Stimulated activated CD4-positive, alpha-beta T cell treated with anti-CD3 and anti-CD28 coated beads, TNF-alpha, amount 100 ng/mL, for 4 hours (primary cell): ENCODE results near the gene DPYSL5.

Source experiments
- DNase-seq, 3 experiments: peaks; one replicate each; pipeline ENCODE4 v3.0.0-alpha.2; 2020; ENCODE audit warnings: low read depth in 3 of 3

DPYSL5 gene

DNA sequence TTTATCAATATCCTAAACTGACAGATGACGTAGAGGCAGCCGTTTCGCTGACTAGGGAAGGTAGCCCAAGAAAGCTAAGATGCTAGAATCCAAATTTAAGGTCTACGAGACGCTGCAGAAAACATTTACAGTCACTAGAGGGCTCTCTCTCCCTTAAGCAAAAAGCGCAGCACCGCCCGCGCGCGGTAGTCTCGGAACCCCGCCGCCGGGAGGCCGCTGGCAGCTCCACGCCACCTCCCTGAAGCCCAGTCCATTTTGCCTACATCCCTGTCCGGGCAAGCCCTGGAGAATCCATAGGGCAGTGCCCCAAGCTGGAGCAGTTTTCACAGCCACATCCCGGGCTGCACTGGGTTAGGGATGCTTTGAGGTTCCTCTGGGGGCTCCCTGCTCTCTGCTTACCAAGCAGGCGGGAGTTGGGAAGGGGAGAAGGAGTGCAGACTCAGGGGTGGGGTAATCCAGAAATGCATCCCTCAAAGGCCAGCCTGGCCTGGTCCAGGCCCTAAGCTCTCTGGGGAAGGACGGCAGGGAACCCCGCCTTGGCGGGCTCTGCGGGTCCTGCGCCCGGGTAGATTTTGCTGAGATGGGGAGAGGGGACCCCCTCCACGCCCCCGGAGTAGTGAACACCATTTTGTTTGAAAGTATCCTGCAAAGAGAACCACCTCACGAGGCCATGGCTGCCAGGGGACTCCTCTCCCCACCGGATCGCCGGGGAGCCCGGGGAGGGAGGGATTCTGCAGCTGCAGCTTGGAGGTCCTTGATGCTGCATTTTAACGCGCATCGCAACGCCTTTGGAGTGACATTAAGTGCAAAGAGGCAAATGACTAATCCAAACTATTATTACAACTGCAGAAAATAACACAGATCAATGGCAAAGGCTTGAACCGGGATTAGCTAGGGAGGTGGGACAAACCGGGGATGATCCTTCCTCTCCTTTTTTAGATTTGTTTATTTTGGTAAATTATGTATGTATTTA lies 1.3 kb upstream of the DPYSL5 start:
- DNase-seq: peak in 2 of 3 experiments; percentile 31 to 39

DNA sequence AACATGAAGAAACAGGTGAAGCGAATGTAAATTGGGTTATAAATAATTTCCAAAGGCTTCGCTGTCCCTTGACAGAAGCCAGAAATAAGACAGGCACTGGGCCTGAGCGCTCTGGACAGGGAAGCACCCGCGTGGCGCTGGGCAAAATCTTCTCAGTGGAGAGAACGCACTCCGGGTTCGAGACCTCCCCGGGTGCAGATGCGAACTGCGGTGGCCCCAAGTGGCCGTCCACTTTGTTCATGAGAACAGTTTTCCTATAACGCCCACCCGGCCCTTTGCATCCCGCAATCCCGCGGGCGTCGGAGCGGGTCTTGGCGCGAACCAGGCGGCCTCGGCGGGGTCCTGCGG lies 651 bp upstream of the DPYSL5 start:
- DNase-seq: no peak

DNA sequence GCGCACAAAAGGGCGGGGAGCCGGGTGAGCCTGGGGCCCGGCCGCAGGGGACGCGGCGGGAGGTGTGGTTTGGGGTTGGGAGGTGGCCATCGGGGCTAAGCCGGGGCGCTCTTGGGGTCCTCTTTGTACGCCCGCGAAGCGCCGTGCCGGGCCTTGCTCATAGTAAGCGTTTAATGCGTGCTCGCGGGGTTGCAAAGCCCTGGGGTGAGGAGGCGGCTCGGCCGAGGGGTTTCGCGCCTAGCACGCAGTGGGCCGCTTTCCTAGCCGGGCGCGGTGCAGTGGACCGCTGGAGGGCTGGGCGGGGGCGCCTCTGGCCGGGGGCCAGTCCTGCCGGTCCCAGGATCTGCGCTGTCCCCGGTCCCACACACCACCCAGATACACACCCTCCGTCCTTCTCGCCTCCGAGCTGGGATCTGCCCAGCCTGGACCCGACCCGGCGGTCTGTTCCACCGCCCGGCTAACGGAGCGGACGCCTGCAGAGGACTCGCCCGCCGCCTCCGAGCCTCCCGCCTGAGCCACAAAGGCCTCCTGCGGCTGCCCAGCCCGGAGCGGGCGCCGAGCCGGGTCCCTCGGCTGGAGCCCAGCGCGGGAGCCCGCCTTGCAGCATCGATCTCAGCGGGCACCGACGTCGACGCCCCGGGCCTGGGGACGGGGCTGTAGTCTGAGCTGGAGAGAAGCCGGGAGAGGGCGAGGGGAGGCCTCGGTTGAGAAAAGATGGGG lies 564 bp downstream of the DPYSL5 start:
- peak in 1 of 3 experiments; percentile 11 for DNase-seq

DNA sequence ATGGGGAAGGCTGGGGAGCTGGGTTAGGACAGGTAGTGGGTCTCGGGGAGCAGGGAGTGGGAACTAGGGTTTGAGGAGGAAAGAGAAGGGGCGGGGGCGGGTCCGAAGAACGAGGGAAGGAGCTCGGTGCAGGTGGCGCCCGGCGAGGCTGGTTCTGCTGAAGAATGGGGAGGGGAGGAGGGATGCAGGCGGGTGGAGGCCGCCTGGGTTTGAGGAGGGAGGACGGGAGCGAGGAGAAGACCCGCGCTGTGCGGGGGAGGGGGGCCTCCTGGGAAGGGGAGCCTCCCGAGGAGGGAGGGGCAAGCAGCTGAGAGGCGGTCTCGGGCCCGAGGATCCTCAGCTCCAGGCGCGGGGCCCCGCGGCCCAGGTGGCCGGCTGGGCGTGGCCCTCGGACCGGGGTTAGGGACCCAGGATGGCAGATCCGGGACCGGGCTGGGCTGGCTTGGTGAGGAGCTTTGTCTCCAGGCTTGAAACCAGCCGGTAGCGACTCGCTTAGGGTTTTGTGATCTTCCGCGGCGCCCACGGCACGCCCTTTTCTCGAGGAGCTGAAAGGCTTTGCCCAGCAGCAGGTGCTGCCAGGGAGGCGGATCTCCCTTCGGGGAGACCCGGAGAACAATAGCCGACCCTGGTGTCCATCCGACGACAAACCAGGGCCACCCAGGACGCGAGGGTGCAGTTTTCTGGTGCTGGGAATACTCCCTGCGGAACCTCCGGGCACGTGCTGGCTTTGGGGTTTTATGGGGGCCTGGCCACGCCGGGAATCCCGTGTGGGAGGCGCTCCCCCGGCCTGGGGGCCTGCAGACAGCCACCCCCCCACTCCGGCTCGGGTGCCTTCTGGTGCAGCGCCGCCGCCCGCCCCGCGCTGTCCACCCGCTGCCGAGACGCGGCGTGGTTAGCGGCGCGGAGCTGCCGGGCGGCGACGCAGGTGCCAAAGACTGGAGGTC lies 1.4 kb downstream of the DPYSL5 start:
- no peak for DNase-seq

DNA sequence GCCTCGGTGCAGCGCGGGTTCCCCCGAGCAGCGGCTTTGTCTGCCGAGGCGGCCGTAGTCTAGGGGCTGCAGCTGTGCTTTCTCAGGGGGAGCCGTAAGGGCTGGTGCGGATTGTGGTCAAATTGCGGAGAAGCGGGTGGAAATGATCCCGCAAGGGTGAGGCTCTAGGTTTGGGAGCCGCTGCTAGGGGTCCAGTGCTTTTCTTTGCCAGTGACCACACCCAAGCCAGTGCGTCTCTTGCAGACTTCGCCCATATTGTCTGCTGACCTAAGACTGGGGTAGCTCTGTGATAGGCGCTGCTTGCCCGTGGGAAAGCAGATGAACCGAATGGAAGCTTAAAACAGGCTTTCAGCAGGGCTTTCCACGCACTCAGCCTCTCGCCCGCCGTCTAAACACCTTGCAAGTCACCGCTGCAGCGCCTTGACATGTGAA lies 2.1 kb downstream of the DPYSL5 start:
- DNase-seq: no peak

DNA sequence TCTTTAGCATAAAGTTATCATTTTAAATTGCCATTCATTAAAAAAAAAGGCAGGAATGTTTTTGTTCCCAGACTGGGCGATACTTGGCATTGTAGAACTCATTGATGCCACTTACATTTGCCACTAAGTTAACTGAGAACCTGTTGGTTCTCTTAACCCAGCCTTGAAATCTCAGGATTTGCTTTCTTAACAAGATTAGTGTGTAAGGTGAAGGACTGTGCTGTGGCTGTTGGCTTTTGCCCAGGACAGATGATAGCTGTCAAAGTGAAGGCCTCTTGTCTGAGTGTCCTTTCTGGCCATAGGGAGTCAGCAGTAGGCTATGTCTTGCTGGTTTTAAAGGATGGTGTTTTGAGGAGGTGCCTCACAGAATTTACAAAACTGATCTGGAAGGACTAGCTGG lies 2.6 kb downstream of the DPYSL5 start:
- DNase-seq: no peak

DNA sequence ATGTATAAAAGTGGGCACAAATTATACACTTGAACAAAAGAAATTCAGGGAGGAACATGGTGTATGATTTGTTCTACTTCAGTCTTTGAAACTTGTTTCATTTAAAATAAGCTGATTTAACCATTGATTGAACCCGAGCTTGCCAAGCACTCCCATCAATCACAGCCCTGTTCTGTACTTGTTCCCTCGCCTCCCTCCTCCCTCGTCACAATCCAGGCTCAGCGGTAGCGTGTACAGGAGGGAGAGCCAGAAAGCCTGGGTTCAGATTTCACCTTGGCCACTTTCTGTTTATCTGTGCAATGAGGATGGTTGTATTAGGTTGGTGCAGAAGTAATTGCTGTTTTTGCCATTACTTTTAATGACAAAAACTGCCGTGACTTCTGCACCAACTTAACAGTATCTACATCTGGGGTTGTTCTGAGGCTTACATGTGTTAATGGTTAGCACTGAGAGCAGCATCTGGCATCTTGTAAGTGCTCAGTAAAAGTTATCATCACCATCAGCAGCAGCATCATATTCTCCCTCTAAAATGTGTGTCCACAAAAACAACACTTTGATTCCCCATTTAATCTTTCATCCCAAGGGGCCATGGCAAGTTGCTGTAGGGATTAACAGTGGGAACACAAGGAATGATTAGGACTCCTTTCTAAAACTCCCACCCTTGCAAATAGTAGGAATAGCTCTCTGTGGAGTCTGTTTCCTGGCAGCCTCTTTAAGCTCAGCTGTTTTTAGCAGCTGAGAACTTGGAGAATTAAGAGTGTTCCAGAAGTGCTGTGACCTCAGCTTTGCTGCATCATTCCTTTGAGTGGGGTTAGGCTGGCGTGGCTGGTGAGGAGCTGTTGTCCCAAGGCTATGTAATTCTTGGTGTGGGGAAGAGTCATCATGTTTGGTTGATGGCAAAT lies 4.7 kb downstream of the DPYSL5 start:
- no peak for DNase-seq

DNA sequence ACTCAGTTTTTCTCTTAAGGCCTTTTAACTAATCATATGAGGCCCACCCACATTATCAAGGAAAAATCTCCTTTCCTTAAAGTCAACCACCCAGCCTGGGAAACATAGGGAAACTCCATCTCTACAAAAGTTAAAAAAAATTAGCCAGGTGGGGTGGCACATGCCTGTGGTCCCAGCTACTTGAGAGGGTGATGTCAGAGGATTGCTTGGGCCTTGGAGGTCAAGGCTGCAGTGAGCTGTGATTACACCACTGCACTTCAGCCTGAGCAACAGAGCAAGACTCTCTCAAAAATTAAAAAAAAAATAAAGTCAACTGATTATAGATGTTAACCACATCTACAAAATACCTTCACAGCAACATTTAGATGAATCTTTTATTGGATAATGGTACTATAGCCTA lies 5.8 kb downstream of the DPYSL5 start:
- DNase-seq: no peak

DNA sequence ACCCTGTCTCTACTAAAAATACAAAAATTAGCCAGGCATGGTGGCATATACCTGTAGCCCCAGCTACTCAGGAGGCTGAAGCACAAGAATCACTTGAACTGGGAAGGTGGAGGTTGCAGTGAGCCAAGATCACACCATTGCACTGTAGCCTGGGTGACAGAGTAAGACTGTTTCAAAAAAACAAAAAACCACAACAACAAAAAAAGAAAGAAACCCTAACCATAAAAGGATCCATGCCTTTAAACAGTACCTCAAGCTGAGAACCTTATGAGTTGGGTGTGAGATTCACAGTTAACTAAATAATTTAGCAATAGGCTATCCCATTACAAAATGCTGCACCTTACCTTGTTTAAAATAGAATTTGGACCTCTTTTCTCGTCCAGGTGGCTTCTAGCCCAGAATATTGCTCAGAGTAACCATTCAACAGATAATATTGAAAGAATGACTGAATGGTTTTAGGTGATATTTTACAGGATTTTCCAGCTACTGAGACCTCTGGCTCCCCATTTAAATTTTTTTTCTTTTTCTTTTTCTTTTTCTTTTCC lies 6.4 kb downstream of the DPYSL5 start:
- DNase-seq: no peak

DNA sequence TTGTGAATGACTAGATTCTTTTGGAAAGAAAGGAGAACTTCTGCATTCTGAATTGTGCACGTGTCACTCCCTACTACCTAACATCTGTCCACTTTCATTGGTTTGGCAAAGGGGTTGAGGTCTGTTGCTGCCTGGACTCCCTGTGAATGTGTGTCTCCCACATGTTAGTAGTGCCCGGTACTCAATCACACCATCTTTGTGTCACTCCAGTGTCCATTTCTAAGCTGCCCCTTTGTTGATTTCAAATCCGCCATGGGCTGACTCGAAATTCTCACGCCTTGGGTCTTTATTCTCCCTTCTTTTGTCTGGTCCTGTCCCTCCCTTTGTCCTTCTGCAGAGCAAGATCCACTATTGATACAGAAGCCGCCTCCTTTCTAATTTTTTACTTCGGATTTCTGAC lies 7.5 kb downstream of the DPYSL5 start:
- DNase-seq: no peak

DNA sequence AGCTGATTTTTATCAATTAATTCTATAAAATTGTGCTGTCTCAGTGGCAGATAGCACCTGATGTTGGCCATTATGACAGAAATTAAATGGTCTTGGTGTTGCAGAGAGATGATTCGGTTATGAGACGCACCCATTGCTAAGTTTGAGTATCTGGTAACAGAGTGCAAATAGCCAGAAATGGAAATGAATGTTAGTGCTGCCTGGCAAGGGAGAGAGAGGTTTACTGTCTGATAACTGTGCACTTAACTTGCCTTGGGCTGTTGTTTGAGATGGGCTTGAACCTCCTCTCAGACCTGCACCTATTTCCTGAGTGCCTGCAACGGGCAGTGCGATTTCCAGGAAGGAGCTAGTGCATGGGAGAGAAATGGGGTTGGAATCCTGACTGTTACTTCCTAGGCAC lies 11.7 kb downstream of the DPYSL5 start:
- DNase-seq: no peak

DNA sequence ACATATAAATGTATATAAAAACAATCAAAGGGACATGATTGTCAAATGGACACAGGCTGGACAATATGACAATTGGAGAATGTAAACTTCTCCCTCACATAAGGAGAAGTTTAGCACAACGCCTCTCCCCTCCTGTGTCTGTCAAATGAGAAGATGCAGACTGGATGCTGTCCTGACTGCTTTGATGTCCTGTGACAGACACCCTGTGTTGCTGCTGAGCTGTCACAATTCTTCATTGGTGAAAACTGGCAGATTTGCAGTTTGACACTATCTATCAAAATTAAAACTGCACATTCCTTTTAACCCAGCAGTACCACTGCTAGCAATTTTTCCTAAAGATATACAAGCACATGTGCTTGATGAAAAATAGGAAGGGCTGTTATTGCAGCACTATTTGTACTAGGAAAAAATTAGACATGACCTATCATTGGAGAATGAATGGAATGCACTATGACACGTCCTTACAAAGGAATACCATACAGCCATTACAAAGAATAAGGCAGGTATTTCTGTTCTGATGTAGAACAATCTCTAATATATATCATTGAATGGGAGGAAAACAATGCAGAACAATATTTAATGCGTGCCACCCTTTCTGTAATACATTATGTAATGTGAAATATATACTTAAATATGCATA lies 12.4 kb downstream of the DPYSL5 start:
- DNase-seq: no peak

DNA sequence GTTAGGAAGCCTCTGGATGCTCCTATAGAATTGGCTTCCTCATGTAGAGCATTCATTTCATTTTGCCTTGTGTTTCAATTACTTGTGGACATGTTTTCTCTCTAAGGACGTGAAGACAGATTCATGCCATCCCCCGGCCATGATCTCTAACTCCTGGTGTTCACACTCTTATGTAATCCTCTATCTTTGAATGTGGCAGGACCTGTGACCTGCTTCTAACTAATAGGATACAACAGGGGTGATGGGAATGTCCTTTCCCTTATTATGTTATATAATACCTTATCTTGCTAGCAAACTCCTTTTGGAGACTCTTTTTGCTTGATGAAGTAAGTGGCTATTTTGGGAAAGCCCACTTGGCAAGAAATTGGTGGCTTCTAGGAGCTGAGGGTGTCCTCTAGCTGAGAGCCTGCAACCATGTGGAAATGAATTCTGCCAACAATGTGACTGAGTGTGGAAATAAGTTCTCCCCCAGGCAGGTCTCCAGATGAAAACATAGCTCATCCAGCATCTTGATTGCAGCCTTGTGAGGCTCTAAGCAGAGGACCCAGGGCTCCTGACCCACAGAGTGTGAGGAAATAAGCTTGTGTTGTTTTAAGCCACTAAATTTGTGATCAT lies 13.8 kb downstream of the DPYSL5 start:
- DNase-seq: no peak

DNA sequence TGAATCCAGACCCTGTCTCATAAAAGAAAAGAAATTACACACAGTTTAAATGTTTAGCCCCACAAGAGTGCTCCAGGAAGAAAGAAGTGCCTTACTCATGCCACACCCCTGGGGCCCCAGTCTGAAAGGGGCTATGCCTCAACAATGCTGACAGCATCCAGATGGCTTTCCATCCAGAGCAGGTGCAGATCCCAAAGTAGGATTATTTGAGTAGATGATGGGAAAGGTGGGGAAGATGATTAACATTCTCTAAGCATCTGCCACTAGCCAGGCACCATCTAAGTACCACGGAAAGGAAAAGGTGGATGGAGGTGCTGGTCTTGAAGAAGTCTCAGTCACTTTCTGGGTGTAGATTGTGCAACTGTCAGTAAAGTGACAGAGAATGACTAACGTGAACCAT lies 16.3 kb downstream of the DPYSL5 start:
- DNase-seq: no peak

DNA sequence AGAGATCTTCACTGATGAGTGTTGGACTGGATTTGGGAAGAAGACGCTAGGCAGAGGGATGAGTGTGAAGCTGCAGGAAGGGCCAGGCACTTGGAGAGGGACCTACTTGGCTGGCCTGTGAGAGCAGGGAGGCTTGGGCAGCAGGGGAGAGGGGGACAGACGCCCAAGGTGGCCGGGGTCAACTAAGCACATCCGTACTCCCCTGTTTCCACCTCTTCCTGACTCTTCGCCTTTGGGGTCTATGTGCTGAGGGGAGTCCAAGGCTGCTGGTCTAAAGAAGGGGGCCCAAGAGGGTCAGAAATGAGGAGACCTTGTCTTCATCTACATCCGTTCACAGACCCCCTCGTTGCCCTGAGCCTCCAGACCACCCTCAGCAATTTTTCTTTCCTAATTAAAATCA lies 16.7 kb downstream of the DPYSL5 start:
- DNase-seq: no peak

DNA sequence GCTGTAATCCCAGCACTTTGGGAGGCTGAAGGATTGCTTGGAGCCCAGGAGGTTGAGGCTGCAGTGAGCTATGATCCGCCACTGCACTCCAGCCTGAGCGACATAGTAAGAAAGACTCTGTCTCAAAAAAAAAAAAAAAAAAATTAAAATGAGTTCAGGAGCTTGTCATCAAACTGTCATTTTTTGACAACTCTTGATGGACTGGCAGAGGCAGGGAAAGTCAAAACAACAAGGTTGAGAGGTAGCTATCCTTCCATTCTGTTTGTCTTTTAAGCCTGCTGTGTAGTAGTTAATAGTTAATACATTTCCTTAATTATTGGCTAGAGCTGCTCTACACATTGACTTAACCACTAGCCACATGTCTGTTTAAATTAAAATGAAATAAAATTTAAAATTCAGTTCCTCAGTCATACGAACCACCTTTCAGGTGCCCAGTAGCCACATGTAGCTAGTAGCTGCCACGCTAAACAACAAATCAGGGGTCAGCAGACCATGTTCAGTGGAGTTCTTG lies 22.7 kb downstream of the DPYSL5 start:
- no peak for DNase-seq

DNA sequence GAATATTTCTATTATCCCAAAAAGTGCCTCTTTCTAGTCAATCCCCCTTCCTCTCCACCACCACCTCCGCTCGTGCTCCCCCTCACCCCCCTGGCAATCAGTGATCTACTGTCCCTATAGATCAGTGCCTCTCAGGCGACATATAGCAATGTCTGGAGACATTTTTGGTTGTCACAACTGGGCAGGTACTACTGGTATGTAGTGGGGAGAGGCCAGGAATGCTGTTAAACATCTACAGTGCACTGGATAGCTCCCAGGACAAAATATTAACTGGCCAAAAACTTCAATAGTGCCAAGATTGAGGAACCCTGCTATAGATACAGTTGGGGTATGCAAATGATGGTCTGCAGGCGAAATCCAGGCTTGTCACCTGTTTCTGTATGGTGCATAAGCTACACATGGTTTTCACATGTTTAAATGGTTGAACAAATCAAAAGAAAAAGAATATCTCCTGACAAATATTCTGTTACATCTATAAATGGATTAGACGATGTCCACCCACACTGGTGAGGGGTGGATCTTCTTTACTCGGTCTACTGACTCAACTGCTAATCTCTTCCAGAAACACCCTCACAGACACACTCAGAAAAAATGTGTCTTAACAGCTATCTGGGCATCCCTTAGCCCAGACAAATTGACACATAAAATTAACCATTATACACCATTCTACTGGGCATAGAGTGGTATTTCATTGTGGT lies 25.5 kb downstream of the DPYSL5 start:
- no peak for DNase-seq

DNA sequence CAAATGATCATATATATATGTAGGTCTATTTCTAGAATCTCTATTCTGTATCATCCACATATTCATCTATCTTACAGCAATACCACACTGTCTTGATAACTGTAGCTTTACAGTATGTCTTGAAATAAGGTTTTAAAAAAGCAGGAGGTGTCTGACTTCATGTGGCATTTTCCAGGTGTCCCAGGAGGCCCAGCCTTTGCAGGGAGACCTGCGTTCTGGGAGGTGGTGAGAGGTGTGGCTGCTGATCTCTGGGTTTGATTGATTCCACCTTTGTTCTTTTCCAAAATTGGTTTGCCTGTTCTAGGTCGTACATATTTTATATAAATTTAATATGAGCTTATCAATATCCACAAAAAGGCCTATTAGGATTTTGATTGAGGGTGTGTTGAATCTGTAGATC lies 26.6 kb downstream of the DPYSL5 start:
- no peak for DNase-seq
